Chondrocyte (in vitro differentiated cells): Measurements from ENCODE around the gene PPAT. TPM values are rescaled to one million over a fixed set of nuclear protein-coding genes. Genes with fewer than 3 reads are reported as not detected.
"Not testable (repeated sequence)": the region's sequence is repeated elsewhere in the genome, so short reads cannot be mapped to it uniquely, and the experiment has no call there.

ENCODE experiments used
- DNase-seq: peaks from one replicate; pipeline ENCODE4 v3.0.0; 2021; ENCODE audit warnings: mixed read lengths, low spot score
- H3K27ac Mint-ChIP-seq: one replicate; pipeline ENCODE4 v1.8.0; 2021; ENCODE audit warnings: mild to moderate bottlenecking, moderate library complexity, mixed read lengths; ENCODE audit not compliant: unreplicated experiment
- H3K27me3 Mint-ChIP-seq: 2 replicates; pipeline ENCODE4 v1.8.0; 2021; ENCODE audit warnings: low read depth, mixed read lengths
- H3K36me3 Mint-ChIP-seq: 2 replicates; pipeline ENCODE4 v1.8.0; 2021; ENCODE audit warnings: low read depth, mixed read lengths
- H3K4me1 Mint-ChIP-seq: 2 replicates; pipeline ENCODE4 v1.8.0; 2021; ENCODE audit warnings: low read depth, mild to moderate bottlenecking, mixed read lengths
- H3K4me3 Mint-ChIP-seq: one replicate; pipeline ENCODE4 v1.8.0; 2021; ENCODE audit warnings: mild to moderate bottlenecking, moderate library complexity, mixed read lengths; ENCODE audit not compliant: unreplicated experiment
- H3K9me3 Mint-ChIP-seq: 2 replicates; pipeline ENCODE4 v1.8.0; 2021; ENCODE audit warnings: low read depth, mixed read lengths
- total RNA-seq: library from RNA; stranded (reverse); gene quantifications from 3 replicates; pipeline ENCODE4 v1.2.1, GENCODE V29; 2021
- TF ChIP-seq, protein P1 (sequence below): fragments of 200-600 bp; sonication (generic); IDR thresholded peaks from 2 replicates; pipeline ENCODE4 v1.5.0; 2021; ENCODE audit warnings: antibody characterized with exemption, mild to moderate bottlenecking, moderate library complexity

Gene PPAT
- total RNA-seq, 1 donor from 2014 or later = 12.2 TPM

DNA sequence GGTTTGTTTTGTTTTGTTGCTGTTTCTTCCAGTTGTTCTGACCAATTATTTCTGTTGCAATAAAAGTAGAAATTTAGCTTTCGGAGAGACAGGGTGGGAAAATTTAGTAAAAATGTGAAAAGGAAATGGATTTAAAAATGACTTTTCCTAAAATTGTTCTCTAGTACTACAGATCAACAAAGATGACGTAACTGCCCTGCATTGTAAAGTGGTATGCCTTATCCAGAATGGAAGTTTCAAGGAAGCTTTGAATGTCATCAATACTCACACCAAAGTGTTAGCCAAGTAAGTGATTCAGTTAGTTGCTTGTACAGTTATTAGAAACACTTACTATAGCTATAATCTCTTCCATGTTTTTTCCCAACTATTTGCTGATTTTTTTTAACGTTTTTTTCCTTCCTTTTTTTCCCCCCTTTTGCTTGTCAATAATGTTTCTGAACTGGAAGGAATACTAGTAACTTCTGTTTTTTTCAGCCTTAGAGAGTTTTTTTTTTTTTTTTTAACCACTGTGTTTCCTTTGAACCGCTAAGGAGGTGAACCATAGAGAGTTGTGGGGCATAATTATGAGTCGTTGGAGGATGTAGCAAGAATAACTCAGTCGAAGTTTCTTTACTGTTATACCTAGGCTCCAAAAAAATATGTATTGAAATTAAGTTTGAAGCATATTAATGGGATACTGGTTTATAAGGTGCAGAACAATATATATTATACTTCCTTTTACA is 34.2 kb upstream of the PPAT start:
- H3K27me3 Mint-ChIP-seq = no peaks in the 10 kb centered on the region
- H3K9me3 Mint-ChIP-seq = no peaks in the 10 kb centered on the region
- H3K27ac Mint-ChIP-seq = peak overlapping the region; percentile 65
- H3K4me3 Mint-ChIP-seq = peak overlapping the region; percentile 3
- TF ChIP-seq, protein P1, sequence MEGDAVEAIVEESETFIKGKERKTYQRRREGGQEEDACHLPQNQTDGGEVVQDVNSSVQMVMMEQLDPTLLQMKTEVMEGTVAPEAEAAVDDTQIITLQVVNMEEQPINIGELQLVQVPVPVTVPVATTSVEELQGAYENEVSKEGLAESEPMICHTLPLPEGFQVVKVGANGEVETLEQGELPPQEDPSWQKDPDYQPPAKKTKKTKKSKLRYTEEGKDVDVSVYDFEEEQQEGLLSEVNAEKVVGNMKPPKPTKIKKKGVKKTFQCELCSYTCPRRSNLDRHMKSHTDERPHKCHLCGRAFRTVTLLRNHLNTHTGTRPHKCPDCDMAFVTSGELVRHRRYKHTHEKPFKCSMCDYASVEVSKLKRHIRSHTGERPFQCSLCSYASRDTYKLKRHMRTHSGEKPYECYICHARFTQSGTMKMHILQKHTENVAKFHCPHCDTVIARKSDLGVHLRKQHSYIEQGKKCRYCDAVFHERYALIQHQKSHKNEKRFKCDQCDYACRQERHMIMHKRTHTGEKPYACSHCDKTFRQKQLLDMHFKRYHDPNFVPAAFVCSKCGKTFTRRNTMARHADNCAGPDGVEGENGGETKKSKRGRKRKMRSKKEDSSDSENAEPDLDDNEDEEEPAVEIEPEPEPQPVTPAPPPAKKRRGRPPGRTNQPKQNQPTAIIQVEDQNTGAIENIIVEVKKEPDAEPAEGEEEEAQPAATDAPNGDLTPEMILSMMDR = no peak
- peaks cover 38% of the 10 kb centered on the region for H3K4me1 Mint-ChIP-seq
- peaks cover 25% of the 10 kb centered on the region for H3K36me3 Mint-ChIP-seq
- DNase-seq = no peak

GRCh38 chr4:56468097-56468422 is 32.6 kb upstream of the PPAT start:
- H3K27ac Mint-ChIP-seq = peak overlapping the region; percentile 80
- no peaks in the 10 kb centered on the region for H3K9me3 Mint-ChIP-seq
- H3K27me3 Mint-ChIP-seq = no peaks in the 10 kb centered on the region
- TF ChIP-seq, protein P1 = no peak
- peak overlapping the region; percentile 93 for H3K4me3 Mint-ChIP-seq
- peaks cover 14% of the 10 kb centered on the region for H3K36me3 Mint-ChIP-seq
- no peak for DNase-seq
- H3K4me1 Mint-ChIP-seq = peaks cover 43% of the 10 kb centered on the region

DNA sequence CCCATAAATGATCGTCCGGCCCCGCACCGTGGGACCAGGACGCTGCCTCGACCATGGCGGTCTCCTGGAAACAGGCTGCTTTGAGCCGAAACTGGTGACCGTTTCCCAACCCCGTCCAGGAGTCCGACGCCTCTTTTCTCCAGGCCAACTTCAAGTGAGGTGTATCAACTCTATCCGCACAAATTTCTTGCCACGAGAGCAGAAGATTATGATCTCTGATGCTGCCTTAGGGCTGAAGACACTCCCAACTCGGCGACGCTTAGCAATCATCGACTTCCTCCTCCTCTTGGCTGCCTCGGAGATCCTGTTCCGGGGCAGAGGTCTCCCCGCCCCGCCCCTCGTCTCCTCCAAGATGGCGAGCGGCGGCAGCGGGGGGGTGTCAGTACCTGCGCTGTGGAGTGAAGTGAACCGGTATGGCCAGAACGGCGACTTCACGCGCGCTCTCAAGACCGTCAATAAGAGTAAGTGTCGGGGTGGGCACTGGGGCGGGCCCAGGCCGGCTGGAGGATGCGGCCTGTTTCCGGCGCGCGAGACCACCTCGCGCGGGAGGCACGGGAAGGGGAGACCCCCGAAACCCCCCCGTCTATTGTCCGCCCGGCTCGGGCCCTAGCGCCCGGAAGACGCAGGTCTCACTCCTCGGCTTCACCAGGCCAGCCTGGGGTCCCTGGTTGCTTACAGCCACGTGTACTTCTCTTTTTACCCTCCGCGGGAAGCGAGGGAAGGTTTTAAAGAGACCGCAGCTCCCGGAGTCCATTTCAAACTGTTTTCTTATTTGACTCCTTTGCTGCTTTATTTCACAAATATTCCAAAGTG is 32.1 kb upstream of the PPAT start, which contains the start of gene SRP72:
Gene SRP72, plus strand, starts transcription at position 334 of the 813 bp plus-strand sequence. Its CDS starts 19 bp downstream, at position 353.
- peak within 1 kb of the TSS; percentile 96 for H3K27ac Mint-ChIP-seq
- H3K4me1 Mint-ChIP-seq = peaks cover 43% of the 10 kb centered on the region
- TF ChIP-seq, protein P1 = peak; percentile 6
- peak; percentile 95 for DNase-seq
- peaks cover 9% of the 10 kb centered on the region for H3K36me3 Mint-ChIP-seq
- H3K9me3 Mint-ChIP-seq = no peaks in the 10 kb centered on the region
- H3K27me3 Mint-ChIP-seq = no peaks in the 10 kb centered on the region
- H3K4me3 Mint-ChIP-seq = peak within 1 kb of the TSS; percentile 93

- TF ChIP-seq, protein P1 = peak; percentile 7
- Mint-ChIP-seq H3K4me3 (peak overlapping the region; percentile 93), H3K27ac (peak overlapping the region; percentile 96), H3K4me1 (peaks cover 43% of the 10 kb centered on the region), H3K36me3 (peaks cover 10% of the 10 kb centered on the region), H3K27me3 (no peaks in the 10 kb centered on the region), H3K9me3 (no peaks in the 10 kb centered on the region)
- no peak for DNase-seq
Measured at GRCh38 chr4:56466910-56467283, 31.5 kb upstream of the PPAT start.

DNA sequence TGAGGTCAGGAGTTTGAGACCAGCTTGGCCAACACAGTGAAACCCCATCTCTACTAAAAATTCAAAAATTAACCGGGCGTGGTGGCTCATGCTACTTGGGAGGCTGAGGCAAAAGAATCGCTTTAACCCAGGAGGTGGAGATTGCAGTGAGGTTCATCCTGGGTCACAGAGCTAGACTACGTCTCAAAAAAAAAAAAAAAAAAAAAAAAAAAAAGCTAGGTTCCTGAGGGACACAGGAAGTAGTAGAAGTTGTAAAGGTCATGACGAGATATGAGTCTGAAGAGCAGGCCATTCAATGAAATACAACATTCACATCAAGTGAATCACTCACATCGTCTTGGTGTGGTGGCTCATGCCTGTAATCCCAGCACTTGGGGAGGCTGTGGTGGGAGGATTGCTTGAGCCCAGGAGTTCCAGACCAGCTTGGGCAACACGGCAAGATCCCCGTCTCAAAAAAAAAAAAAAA is 30.9 kb upstream of the PPAT start:
- Mint-ChIP-seq H3K27ac (peak overlapping the region; percentile 96), H3K4me3 (peak overlapping the region; percentile 93), H3K4me1 (peaks cover 43% of the 10 kb centered on the region)
- not testable (repeated sequence) for H3K27me3 Mint-ChIP-seq, H3K9me3 Mint-ChIP-seq, DNase-seq, H3K36me3 Mint-ChIP-seq
